ENCODE data around the gene RPL7A.

RPL7A gene

DNA sequence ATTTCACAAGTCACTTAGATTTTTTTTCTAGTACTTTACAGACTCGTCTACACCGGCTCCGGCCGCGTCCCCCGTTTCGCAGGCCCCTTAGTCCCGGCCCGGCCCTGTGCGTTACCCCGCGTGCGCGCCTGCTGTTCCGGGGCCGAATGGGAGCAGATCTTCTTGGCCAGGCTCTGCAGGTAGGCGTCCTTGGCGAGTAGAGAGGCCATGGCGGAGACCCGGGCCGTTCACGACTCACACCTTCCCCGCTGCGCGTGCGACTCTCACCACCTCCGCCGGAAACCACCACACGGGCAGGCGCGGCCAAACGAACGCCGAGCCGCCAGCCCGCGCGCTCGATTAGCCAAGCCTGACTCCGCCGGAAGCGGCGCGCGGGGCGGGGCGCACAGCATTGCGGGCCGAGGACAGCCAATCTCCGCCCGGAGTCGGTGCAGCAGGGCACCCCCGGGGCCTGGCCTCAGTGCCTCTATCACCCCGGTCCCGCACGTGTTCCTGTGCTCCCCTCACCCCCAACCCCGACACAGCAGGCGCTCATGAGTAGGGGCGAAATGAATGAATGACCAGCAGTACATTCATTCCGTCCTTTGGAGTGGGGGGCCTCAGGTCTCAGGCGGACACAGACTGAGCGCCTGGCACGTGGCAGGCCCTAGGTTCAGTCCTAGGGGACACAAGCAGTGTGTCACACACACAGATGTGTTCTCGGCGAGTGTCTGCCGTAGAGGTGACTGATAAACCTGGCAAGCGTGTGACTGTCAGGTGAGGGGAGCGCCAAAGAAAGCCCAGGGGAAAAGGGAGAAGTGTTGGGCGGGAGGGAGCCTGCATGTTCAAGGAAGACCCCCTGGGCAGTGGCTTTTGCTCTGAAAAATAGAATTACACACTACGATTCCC is 11.8 kb upstream of the RPL7A start, which contains the start of gene SURF6:
Gene SURF6 (minus strand): TSS at position 265 of the 888 bp plus-strand sequence. CDS start 56 bp downstream, at position 209.
- TF ChIP-seq CTCF (IDR thresholded peaks at IDR 0.05; ENCODE audit: low read depth, low read length) = no peak
- peak; percentile 58 for DNase-seq (ENCODE audit: extremely low read depth, low read depth)

DNA sequence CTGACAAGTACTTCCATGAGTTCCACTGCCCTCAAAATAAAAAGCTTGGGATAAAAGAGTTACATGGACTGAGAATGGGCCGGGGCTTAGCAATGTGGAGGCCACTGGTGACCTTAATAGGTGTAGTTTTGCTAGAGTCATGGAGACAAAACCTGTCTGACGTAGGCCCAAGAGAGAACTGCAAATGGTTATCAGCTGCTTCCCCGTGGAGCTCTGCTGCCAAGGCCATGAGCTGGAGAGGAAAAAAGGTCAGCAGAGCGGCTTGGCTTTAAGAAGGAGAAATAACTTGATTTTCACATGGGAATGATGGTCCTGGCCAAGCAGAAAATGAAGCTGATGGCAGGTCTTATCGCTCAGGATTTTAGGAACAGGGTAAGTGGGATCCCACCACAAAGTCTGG is 8.4 kb upstream of the RPL7A start:
- no peak for TF ChIP-seq CTCF (IDR thresholded peaks at IDR 0.05; ENCODE audit: low read depth, low read length)
- DNase-seq (ENCODE audit: extremely low read depth, low read depth) = no peak

DNA sequence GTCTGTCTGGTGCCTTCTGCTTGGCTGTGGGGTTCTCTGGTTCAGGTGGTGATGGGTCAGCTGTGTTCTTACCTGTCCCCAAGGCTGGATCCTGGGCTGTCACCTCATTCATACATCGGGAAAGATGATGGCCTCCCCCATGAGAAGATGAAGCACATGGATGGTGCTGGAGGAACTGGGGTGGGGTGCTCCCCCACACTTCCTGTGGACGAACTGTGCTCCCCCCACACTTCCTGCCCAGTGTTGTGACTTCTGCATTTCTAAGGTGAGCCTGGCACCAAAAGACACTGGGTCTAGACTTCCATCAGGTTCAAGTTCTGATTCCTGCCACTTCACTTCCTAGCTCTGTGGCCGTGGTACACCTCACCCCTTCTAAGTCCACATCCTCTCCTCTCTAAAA is 7.8 kb upstream of the RPL7A start:
- no peak for DNase-seq (ENCODE audit: extremely low read depth, low read depth)
- no peak for TF ChIP-seq CTCF (IDR thresholded peaks at IDR 0.05; ENCODE audit: low read depth, low read length)

DNA sequence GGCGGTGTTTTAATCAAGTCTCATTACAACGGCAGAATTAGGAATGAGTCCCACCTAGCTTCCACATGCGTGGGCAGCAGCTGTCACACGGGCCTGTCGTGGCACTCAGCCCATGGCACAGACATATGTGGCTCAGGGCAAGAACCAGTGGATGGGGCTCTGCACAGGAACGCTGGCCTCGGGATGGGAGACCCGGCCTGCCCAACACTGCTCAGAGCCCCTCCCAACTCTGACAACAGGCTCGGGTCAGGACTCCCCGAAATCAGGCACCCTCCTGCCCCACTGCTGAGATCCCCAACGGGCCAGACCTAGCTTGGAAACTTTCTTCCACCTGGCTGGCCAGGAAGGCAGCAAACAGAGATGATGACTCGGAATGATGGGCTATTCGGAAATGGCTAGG is 7.1 kb upstream of the RPL7A start:
- no peak for TF ChIP-seq CTCF (IDR thresholded peaks at IDR 0.05; ENCODE audit: low read depth, low read length)
- no peak for DNase-seq (ENCODE audit: extremely low read depth, low read depth)

DNA sequence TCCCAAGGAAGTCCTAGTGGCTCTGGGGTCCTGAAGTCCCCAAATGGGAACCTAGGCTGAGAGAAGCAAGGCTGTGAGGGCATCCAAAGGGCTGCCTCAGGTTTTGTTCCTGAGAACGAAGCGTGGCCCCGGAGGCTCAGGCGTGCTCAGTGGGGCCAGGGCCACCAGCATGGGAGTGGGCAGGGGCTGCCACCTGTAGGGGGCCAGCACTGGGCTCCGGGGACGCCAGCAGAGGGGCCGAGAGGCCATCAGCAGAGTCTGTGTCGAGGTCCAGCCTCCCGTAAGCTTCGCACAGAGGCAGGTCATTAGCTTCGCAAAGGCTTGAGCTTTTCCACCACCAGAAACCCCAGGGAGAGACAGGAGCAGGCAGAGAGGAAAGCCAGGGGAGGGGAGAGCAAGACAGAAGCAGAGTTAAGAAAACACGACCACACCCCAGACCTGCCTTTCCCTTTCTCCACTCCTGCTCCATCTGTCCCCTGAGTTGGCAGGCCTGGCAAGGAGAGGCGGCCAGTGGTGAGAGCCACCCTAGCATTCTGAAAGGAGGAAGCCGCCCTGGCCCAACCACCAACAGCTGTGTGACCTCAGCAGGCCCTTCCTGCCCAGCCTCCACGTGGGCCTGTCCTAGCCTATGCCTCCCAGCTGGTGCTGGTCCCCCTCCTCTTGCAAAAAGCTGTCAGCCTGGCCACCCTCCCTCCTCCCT is 6.5 kb upstream of the RPL7A start:
- no peak for DNase-seq (ENCODE audit: extremely low read depth, low read depth)
- TF ChIP-seq CTCF (IDR thresholded peaks at IDR 0.05; ENCODE audit: low read depth, low read length) = no peak

GRCh38 chr9:133342069-133342406 is 6.0 kb upstream of the RPL7A start:
- no peak for DNase-seq (ENCODE audit: extremely low read depth, low read depth)
- no peak; the same call in none of the 2 replicates for TF ChIP-seq CTCF (IDR thresholded peaks at IDR 0.05; ENCODE audit: low read depth, low read length)

- TF ChIP-seq CTCF (IDR thresholded peaks at IDR 0.05; ENCODE audit: low read depth, low read length) = no peak; the same call in 1 of the 2 replicates
These were observed 5.4 kb upstream of the RPL7A start for GRCh38 chr9:133342570-133342969.

More at GRCh38 chr9:133342570-133342969, 5.4 kb upstream of the RPL7A start:
- DNase-seq (ENCODE audit: extremely low read depth, low read depth) = no peak

Measured in AG09319 (cell line).